Stimulated activated CD4-positive, alpha-beta T cell treated with anti-CD3 and anti-CD28 coated beads, Interleukin-4, amount 100 ng/mL, for 1 hour (primary cell): ENCODE results near the gene SLC9A1.

Source experiments
- DNase-seq: peaks from one replicate; pipeline ENCODE4 v3.0.0-alpha.2; 2020

Gene SLC9A1

DNA sequence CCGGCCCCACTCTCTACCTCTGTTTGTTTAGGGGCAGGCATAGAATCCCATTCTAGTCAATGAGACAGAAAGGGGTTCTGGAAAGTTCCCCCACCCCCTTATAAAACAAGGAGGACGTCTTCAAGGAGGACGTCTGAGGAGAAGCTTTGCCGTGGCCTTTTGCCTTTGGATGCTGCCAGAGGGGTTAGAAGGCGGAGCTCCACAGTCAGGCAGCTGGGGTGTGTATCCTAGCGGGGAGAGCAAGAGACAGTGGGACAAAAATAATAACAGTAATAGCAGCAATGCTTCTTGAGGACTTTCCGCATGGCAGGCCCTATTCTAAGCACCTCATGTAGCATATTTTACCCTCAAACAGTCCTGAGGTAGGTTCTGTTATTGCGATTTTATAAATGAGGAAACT lies 94.0 kb downstream of the SLC9A1 start:
- DNase-seq = no peak

DNA sequence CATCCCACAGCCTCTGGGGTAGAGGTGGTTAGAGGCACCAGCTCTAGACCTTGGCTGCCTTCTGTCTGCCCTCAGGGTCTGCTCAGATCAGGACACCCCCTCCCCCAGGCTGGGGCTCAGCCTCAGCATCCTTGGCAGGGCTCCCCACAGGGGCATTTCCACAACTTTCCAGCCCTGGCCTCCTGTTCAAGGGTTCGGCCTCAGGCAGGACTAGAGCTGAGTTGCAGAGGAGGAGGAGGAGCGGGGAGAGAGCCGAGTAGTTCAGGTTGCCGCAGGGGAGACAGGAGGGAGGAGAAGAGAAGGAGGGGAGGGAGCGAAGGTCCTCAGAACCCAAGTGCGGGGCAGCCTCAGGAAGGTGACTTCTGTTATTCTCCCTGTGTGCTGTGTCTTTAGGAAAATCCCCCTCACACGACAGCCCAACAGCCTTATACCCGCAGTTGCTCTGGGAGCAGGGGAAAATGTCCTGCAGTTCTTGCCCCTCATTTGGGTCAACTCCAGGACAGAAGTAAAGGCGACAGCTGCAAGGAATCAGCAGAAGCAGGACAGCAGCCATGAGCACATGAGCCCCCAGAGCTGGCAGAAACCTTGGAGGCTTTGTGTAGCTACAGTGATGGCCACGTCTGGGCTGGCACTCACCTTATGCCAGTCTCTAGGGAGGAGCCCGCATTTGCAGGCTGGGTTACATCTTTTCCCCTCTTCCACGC lies 95.8 kb downstream of the SLC9A1 start:
- DNase-seq = no peak

DNA sequence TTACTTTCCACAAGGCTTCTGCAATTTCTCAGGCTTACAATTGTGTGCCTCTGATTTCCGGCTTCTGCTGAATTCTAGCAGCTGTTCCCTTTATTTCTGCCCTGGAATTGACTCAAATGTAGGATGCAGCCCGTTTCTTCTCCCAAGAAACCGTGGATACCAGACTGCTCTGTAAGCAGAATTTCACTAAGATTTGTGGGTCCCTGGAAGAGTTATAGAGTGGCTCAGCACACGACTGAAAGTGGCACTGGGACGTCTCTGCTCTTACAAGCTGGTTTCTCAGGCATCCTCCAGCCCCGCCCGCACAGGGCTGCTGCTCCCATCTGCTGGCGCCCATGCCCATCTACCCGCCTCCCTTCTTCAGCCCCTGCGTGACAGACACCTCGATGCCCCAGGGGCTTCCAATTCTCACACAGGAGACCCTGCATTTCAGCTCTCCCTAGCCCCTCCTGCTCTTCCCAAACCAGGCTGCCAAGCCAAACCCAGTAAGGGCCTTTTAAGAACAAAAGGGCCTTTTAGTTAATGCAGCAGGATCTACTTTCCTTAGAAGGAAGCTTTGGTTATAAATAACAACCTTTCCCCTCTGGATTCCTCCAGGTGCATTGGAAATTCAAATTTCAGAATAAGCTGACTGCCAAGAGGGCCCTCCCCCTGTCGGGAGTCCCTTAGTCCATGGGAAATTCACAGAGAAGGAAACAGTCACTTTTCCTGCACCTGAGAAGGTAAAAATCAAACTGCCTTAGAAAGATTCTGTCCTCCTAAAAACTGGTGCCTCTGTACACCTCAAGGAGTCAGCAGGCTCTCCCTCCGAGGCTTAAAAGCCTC lies 96.9 kb downstream of the SLC9A1 start:
- DNase-seq = no peak

GRCh38 chr1:27057389-27057788 lies 97.5 kb downstream of the SLC9A1 start:
- DNase-seq = no peak

GRCh38 chr1:27053977-27054753 lies 100.8 kb downstream of the SLC9A1 start:
- no peak for DNase-seq

GRCh38 chr1:27052527-27052926 lies 102.4 kb downstream of the SLC9A1 start:
- no peak for DNase-seq

GRCh38 chr1:27049607-27050006 lies 105.3 kb downstream of the SLC9A1 start:
- DNase-seq = no peak

DNA sequence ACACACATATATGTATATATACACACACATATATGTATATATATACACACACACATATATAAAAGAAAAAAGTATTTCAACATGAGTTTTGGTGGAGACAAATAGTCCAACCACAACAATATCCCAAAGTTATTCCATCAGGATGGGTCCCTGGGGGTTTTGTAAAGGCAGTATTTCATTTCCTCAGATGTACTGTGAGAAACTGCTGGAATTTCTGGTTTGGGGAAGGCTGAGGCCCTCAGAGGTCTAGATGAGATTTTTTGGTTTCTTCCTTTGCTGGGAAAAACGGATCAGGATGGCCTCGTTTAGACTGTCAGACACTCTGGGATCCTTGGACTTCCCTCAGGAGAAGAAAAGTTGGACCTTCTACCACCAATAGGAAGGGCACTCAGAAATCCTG lies 105.8 kb downstream of the SLC9A1 start:
- DNase-seq = no peak
